ENCODE results near the gene CAMKK2.
A peak's percentile ranks its signal among the peaks of the same experiment; 100 is the strongest.
"Not testable (repeated sequence)": the region's sequence is repeated elsewhere in the genome, so short reads cannot be mapped to it uniquely, and the experiment has no call there.

CAMKK2 gene

DNA sequence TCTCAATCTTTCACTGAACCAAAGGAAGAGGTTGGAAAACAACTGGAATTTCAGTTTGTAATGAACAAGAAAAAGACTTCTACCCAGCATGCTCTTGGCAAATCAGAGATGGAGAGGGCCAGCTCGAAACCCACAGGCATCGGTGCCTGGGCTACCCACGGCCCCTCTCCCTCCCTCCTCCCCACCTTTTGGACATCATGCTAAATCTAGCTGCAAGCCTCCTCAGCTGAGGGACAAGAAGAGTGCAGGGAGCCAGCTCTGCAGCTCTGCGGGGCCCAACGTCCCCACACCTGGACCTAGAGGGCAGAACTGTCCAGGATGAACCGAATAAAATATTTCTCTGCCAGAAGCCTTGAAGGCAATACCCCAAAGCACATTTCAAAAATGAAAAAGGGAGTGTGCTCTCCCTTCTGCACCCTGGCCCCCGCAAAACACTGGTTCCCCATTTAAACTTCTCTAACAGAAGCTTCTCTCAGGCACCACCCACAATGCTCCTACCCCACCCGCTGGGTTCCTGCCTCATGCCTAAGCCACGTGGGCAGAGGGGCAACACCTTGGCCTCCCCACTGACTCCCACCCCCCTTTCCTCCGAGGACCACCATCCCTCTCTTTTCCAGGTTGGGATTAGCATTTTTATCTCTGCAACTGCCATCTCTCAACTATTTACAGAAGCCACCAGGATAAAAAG is 8.2 kb downstream of the CAMKK2 start:
- peaks cover 32% of the 10 kb centered on the region for H3K4me1 Mint-ChIP-seq
- no peak for ATAC-seq
- no peaks in the 10 kb centered on the region for H3K27me3 Mint-ChIP-seq
- H3K4me3 Mint-ChIP-seq: no peak overlapping the region
- H3K9me3 Mint-ChIP-seq: no peaks in the 10 kb centered on the region
- no peak overlapping the region for H3K27ac Mint-ChIP-seq
- no peak for DNase-seq

DNA sequence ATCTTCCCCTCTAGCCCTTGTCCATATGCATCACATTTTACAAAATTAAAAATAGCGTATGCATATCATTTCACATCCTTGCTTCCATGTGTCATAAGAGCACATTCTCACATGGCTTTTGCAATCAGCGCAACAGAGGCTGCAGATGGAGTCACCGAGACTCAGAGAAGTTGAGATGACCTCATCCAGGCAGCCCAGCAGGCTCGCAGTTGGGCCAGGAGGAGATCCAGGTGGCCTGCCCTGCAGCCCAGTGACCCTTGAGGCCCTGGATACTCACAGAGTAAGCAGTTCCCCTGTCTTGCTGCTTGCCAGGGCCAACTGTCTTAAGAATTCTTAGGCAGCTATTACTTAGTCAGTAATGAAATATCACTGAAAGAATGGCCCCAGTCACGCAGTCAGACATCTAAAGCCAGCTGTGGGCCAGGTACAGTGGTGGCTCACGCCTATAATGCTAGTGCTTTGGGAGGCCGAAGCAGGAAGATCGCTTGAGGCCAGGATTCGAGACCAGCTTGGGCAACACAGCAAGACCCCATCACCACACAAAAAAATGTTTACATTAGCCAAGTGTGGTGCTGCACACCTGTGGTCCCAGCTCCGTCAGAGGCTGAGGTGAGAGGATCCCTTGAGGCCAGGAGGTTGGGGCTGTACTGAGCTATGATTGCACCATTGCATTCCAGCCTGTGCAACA is 9.1 kb downstream of the CAMKK2 start:
- H3K4me3 Mint-ChIP-seq: no peak overlapping the region
- DNase-seq: no peak
- H3K27ac Mint-ChIP-seq: no peak overlapping the region
- H3K4me1 Mint-ChIP-seq: peaks cover 28% of the 10 kb centered on the region
- no peaks in the 10 kb centered on the region for H3K9me3 Mint-ChIP-seq
- no peaks in the 10 kb centered on the region for H3K27me3 Mint-ChIP-seq
- ATAC-seq: no peak

DNA sequence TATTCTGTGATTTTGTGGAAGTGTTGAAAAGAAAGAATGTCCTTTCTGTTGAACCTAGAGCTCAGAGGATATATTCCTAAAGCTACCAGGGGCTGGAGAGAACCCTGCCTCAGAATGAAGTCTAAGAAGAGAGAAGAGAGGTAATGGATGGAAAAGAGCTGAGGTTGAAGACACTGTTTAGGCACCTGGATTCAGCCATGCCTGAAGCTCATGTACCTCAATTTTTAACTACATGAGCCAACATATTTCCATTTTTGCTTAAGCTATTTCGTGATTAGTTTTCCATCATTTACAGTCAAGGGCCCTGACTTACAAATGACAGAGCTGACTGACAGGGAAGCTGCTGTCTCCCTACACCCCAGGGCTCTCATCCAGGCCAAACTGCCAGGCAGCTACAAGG is 10.7 kb downstream of the CAMKK2 start:
- no peaks in the 10 kb centered on the region for H3K27me3 Mint-ChIP-seq
- no peak overlapping the region for H3K27ac Mint-ChIP-seq
- ATAC-seq: no peak
- H3K9me3 Mint-ChIP-seq: no peaks in the 10 kb centered on the region
- no peak for DNase-seq
- H3K4me3 Mint-ChIP-seq: no peak overlapping the region
- H3K4me1 Mint-ChIP-seq: peaks cover 20% of the 10 kb centered on the region

DNA sequence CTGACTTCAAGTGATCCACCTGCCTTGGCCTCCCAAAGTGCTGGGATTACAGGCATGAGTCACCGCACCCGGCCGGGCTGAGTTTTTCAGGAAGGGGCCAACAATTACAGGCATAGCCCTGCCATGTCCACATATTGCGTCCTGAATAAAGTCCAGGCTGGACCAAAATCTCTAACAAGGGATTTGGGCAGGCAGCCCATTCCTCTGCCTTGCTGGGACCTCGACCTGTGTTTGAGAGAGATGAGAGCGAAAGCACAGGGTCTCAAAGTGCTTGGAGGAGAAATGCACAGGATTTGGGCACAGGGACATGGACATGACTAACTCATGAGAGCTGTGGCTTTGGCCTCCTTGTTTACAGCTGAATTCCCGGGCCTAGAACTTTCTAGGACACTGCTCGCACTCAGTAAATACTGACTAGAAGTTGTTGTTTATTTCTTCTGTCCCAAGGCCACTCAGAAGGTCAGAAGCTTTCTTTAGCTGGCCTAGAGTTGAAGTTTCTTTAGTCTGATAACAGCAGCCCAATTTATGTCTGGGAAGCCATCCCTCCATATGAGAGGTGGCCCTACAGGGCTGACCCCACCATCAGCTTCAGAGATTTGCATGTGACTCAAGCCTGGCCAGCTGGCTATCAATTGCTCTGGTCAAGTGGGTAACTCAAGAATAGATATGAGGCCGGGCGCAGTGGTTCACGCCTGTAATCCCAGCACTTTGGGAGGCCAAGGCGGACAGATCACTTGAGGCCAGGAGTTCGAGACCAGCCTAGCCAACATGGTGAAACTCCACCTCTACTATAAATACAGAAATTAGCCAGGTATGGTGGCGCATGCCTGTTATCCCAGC is 11.7 kb downstream of the CAMKK2 start:
- DNase-seq: no peak
- Mint-ChIP-seq H3K27me3 (no peaks in the 10 kb centered on the region), H3K4me3 (no peak overlapping the region), H3K9me3 (no peaks in the 10 kb centered on the region), H3K4me1 (peaks cover 15% of the 10 kb centered on the region), H3K27ac (no peak overlapping the region)
- no peak for ATAC-seq

DNA sequence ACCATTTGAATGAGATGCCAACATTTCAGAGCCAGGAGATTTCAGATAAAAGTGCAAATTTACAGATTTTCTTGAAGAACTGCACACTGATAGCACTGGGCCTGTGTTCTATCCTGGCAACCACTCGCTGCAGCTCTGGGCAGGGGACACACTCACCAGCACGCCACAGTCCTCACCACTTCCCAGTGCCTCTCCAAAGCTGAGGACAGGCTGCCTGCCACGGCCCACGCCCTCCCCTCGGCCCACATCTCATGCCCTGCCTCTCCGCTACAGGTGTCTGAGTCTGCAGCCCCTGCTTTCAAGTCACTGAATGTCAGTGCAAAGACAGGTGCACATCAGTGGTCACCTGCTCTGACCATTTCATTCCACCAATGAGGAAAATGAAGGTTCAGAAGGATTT is 12.7 kb downstream of the CAMKK2 start:
- no peaks in the 10 kb centered on the region for H3K27me3 Mint-ChIP-seq
- ATAC-seq (no peak), DNase-seq (no peak)
- H3K27ac Mint-ChIP-seq: no peak overlapping the region
- no peak overlapping the region for H3K4me3 Mint-ChIP-seq
- H3K4me1 Mint-ChIP-seq: peaks cover 9% of the 10 kb centered on the region
- no peaks in the 10 kb centered on the region for H3K9me3 Mint-ChIP-seq

DNA sequence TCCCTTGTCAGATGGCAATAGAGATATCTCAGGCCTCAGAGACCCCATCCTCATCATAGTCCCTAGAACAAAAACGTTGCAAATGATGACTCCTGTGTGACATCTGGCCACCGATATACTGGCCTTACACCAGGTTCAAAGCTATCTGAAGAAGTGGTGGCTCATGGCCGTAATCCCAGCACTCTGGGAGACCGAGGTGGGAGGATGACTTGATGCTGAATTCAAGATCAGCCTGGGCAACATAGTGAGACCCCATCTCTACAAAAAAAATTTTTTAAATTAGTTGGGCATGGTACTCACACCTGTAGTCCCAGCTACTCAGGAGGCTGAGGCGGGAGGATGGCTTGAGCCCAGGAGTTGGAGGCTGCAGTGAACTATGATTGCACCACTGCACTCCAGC is 13.1 kb downstream of the CAMKK2 start:
- H3K27ac Mint-ChIP-seq: no peak overlapping the region
- no peaks in the 10 kb centered on the region for H3K9me3 Mint-ChIP-seq
- H3K27me3 Mint-ChIP-seq: no peaks in the 10 kb centered on the region
- ATAC-seq (no peak), DNase-seq (no peak)
- no peak overlapping the region for H3K4me3 Mint-ChIP-seq
- peaks cover 4% of the 10 kb centered on the region for H3K4me1 Mint-ChIP-seq

DNA sequence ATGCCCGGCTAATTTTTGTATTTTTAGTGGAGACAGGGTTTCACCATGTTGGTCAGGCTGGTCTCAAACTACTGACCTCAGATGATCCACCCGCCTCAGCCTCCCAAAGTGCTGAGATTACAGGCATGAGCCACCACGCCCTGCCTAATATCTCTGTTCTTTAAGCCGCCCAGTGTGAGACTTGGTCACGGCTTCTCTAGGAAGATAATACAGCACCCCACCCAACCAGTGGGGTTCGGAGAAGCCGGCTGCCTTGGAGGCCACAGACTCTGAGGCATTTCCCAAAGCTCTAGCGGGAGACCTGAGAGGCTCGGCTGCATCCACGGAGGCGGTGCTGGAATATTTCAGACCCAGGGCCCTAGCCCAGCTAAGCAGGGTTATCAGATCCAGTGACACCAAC is 13.6 kb downstream of the CAMKK2 start:
- not testable (repeated sequence) for H3K27me3 Mint-ChIP-seq, H3K27ac Mint-ChIP-seq, DNase-seq, H3K4me1 Mint-ChIP-seq, ATAC-seq, H3K9me3 Mint-ChIP-seq, H3K4me3 Mint-ChIP-seq

DNA sequence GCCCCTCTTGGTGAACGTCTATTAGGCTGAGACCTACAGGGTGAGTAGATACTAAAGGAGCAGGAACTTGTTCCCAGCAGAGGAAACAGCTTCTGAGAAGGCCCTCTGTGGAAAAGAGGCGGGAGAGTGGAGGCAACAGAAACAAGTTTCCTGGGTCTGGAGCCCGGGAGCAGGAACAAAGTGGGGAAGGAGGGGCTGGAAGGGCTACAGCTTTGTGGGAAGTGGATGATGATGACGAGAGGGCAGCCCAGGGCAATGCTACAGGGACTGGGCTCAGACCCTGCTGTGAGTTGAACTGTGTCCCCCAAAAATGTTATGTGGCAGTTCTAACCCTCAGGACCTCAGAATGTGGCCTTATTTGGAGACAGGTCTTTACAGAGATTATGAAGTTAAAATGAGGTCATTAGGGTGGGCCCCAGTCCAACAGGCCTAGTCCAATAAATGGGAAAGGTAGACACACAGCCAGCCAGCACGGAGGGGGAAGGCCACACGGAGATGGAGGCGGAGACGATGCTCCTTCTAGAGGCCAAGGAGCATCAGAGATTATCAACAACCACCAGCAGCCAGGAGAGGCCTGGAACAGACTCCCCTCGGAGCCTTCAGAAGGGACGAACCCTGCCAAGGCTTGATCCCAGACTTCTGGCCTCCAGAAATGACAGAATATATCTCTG is 14.3 kb downstream of the CAMKK2 start:
- Mint-ChIP-seq H3K4me3 (no peak overlapping the region), H3K9me3 (no peaks in the 10 kb centered on the region), H3K27ac (peak overlapping the region in 1 of 2 donors; percentile 36), H3K27me3 (no peaks in the 10 kb centered on the region), H3K4me1 (no peaks in the 10 kb centered on the region)
- no peak for ATAC-seq
- DNase-seq: no peak

DNA sequence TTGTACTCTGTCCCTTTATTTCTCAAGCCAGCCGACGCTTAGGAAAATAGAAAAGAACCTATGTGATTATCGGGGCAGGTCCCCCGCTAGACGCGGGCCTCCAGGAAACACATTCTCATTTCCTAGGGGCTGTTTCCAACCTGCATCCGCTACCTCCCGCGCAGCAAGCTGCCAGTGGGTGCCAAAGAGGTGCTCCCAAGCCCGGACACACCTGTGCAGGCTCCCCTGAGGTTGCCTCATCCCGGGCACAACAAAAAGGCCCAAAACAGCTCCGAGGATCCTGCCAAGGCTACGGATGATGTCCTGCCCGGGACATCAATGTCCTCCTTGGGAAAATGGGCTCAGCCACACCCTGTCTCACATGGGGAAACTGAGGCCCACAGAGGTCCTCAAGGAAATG is 15.4 kb downstream of the CAMKK2 start:
- not testable (repeated sequence) for H3K27me3 Mint-ChIP-seq, ATAC-seq, DNase-seq, H3K9me3 Mint-ChIP-seq, H3K4me1 Mint-ChIP-seq, H3K4me3 Mint-ChIP-seq, H3K27ac Mint-ChIP-seq

DNA sequence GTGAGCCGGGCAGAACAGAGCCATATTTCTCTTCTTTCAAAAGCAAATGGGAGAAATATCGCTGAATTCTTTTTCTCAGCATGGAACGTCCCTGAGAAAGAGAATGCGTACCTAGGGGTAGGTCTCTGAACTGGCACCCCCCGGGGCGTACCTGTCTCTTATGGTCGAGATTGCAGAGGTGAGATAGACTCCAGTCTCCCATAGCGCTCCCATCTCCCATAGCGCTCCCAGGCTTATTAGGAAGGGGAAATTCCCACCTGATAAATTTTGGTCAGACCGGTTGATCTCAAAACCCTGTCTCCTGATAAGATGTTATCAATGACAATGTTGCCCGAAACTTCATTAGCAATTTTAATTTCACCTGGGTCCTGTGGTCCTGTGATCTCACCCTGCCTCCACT is 16.0 kb downstream of the CAMKK2 start:
- H3K4me3 Mint-ChIP-seq, ATAC-seq, H3K27me3 Mint-ChIP-seq, H3K27ac Mint-ChIP-seq, H3K4me1 Mint-ChIP-seq, DNase-seq, H3K9me3 Mint-ChIP-seq: not testable (repeated sequence)

DNA sequence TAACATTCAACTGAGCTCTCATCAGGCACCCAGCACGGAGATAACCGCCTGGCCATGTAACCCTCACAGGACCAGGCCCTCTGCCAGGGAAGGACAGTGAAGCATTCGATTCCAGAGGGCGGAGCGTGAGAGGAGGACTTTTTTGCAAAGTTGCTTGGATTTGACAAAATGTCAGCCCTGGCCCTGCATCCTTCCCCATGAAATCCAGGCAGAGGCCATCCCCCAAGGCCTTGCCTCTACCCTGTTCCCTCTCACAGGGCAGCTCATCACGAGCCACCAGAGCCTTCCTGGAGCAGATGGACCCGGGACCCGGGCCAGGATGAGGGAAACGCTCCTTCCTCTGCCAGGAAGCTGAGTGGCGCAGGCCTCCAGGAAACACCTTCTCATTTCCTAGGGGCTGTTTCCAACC is 17.0 kb downstream of the CAMKK2 start:
- Mint-ChIP-seq H3K4me1 (no peaks in the 10 kb centered on the region), H3K4me3 (no peak overlapping the region), H3K9me3 (no peaks in the 10 kb centered on the region), H3K27ac (no peak overlapping the region), H3K27me3 (no peaks in the 10 kb centered on the region)
- ATAC-seq (no peak), DNase-seq (no peak)

DNA sequence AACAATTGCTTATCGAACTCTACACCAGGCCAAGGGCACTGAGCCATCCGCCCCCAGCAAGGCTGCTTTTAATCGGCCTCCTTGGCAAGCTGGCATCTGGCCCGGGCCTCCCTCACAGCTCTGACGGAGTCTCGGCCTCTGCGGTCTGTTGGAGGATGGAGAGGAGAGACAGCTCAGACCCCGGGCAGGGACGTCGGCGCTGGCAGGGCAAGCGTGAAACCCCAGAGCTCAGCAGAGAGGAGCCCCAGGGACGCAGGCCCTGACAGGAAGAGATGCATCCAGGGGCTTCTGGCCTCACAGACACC is 17.5 kb downstream of the CAMKK2 start:
- ATAC-seq: no peak
- DNase-seq: no peak
- Mint-ChIP-seq H3K4me3 (no peak overlapping the region), H3K4me1 (no peaks in the 10 kb centered on the region), H3K9me3 (no peaks in the 10 kb centered on the region), H3K27me3 (no peaks in the 10 kb centered on the region), H3K27ac (no peak overlapping the region)

DNA sequence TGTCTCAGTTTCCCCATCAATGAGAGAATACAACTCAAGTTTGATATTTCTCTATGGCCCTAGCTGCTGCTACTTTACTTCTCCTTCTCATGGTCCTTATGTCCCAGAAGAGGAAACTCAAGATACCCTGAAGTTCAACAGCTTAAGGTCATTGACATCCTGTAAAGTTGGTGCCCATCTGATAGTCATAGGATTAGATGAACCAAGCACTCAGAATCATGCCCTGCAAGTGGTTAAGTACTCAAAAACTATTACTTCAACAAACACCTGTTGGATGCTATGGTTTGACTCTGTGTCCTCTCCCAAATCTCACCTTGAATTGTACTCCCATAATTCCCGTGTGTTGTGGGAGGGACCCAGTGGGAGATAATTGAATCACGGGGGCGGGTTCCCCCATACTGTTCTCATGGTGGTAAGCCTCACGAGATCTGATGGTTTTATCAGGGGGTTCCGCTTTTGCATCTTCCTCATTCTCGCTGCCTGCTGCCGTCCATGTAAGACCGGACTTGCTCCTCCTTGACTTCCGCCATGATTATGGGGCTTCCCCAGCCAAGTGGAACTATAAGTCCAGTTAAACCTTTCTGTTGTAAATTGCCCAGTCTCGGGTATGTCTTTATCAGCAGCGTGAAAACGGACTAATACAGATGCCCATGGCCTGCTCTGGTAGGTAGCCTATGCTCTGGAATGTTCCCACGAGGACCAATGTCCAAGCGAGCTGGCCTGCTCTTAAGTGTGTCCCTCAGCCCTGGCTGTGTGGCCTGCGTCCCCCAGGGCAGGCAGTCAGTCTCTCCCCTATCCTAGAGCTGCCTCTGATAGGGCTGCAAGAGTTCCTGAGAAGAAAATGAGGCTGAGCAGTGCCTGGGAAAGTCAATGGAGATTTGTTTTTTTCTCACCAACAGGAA is 18.1 kb downstream of the CAMKK2 start:
- no peak for DNase-seq
- H3K9me3 Mint-ChIP-seq: no peaks in the 10 kb centered on the region
- no peaks in the 10 kb centered on the region for H3K4me1 Mint-ChIP-seq
- no peak overlapping the region for H3K27ac Mint-ChIP-seq
- ATAC-seq: no peak
- no peak overlapping the region for H3K4me3 Mint-ChIP-seq
- H3K27me3 Mint-ChIP-seq: no peaks in the 10 kb centered on the region

DNA sequence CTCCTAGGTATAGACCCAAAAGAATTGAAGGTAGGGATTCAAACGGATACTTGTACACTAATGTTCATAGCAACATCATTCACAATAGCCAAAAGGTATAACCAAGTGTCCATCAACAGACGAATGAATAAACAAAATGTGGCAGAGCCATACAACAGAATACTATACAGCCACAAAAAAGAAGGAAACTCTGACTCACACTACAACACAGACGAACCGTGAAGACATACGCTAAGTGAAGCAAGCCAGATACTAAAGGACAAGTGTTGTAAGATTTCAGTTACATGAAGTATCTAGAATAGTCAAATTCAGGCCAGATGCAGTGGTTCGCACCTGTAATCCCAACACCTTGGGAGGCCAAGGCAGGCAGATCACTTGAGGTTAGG is 19.1 kb downstream of the CAMKK2 start:
- DNase-seq (no peak), ATAC-seq (no peak)
- no peaks in the 10 kb centered on the region for H3K27me3 Mint-ChIP-seq
- peak overlapping the region in 1 of 2 donors; percentile 13 for H3K27ac Mint-ChIP-seq
- H3K4me3 Mint-ChIP-seq: no peak overlapping the region
- no peaks in the 10 kb centered on the region for H3K4me1 Mint-ChIP-seq
- no peaks in the 10 kb centered on the region for H3K9me3 Mint-ChIP-seq

Measured in stimulated activated naive CD8-positive, alpha-beta T cell treated with anti-CD3 and anti-CD28 coated beads, Interleukin-15, amount 100 ng/mL, for 72 hours (primary cell).